Tibial artery (tissue), 4 donors: ENCODE results near the gene C1RL.

Experiments used
- DNase-seq, 2 donors: peaks; one replicate each; pipeline ENCODE4 v3.0.0-alpha.2; 2019
- H3K27ac ChIP-seq, 2 donors: fragments of 200-600 bp; sonication (generic) in 1 of 2; 1 replicate in 1 of 2; 2 replicates in 1 of 2; pipeline ENCODE4 v1.5.1; 2018 to 2019; ENCODE audit warnings: mild to moderate bottlenecking in 1 of 2
- H3K27me3 ChIP-seq, 2 donors: fragments of 200-600 bp; sonication (generic) in 1 of 2; one replicate each; pipeline versions ENCODE4 v1.5.1 to v1.6.0; 2016 to 2019
- H3K36me3 ChIP-seq, 3 donors: fragments of 200-600 bp; sonication (generic) in 2 of 3; one replicate each; pipeline ENCODE4 v1.5.1; 2016 to 2019; ENCODE audit warnings: mild to moderate bottlenecking in 2 of 3
- H3K4me1 ChIP-seq, 4 donors: fragments of 200-600 bp; sonication (generic) in 2 of 4; 1 replicate in 3 of 4; 2 replicates in 1 of 4; pipeline ENCODE4 v1.5.1; 2016 to 2019
- H3K4me3 ChIP-seq, 2 donors: fragments of 200-600 bp; sonication (generic) in 1 of 2; 1 replicate in 1 of 2; 2 replicates in 1 of 2; pipeline ENCODE4 v1.5.1; 2018 to 2019; ENCODE audit warnings: mild to moderate bottlenecking in 2 of 2
- H3K9me3 ChIP-seq, 3 donors: fragments of 200-600 bp; sonication (generic) in 1 of 3; one replicate each; pipeline ENCODE4 v1.5.1; 2016 to 2019
- intact Hi-C: fragments of 100-400 bp; cut with DNase I; formaldehyde crosslinking; loops from one replicate; pipeline ENCODE4 v1.15.0; 2023; ENCODE audit warnings: low total_unique reads
- TF ChIP-seq, protein P1 (sequence below), 2 experiments: fragments of 200-600 bp in 1 of 2; fragments of 450-650 bp in 1 of 2; IDR thresholded peaks; one replicate each; pipeline ENCODE4 v1.5.1; 2017 to 2019; ENCODE audit warnings: antibody characterized with exemption in 2 of 2, mild to moderate bottlenecking in 1 of 2, moderate library complexity in 1 of 2

C1RL gene

DNA sequence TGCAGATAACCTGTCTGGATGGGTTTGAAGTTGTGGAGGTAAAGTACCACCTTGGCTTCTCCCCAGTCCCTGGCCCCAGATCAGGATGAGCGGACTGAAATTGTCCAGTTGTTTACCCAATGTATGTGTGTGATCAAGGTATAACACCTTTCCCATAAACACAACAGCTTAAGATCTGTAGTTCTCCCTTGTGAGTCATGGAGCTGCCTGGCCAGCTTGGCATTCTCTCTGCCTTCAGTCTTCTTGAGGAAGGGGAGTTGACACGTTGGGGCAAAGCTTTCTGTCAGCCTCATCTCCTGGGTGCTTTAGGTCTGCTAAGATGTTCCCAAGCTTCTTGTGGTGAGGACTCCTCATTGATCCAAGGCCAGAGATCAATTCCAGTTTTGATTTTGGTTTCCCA lies 42.4 kb downstream of the C1RL start:
- intact Hi-C loops = no loop called here
- H3K27ac ChIP-seq = no peak overlapping the region
- H3K9me3 ChIP-seq = no peaks in the 10 kb centered on the region
- no peak overlapping the region for H3K4me3 ChIP-seq
- peaks cover 9 to 40% (median 39%) of the 10 kb centered on the region in 3 donors for H3K36me3 ChIP-seq
- no peaks in the 10 kb centered on the region for H3K27me3 ChIP-seq
- peaks cover 0 to 24% (median 1%) of the 10 kb centered on the region in 4 donors for H3K4me1 ChIP-seq
- TF ChIP-seq, protein P1, sequence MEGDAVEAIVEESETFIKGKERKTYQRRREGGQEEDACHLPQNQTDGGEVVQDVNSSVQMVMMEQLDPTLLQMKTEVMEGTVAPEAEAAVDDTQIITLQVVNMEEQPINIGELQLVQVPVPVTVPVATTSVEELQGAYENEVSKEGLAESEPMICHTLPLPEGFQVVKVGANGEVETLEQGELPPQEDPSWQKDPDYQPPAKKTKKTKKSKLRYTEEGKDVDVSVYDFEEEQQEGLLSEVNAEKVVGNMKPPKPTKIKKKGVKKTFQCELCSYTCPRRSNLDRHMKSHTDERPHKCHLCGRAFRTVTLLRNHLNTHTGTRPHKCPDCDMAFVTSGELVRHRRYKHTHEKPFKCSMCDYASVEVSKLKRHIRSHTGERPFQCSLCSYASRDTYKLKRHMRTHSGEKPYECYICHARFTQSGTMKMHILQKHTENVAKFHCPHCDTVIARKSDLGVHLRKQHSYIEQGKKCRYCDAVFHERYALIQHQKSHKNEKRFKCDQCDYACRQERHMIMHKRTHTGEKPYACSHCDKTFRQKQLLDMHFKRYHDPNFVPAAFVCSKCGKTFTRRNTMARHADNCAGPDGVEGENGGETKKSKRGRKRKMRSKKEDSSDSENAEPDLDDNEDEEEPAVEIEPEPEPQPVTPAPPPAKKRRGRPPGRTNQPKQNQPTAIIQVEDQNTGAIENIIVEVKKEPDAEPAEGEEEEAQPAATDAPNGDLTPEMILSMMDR (IDR thresholded peaks at IDR 0.05) = no peak
- no peak for DNase-seq

DNA sequence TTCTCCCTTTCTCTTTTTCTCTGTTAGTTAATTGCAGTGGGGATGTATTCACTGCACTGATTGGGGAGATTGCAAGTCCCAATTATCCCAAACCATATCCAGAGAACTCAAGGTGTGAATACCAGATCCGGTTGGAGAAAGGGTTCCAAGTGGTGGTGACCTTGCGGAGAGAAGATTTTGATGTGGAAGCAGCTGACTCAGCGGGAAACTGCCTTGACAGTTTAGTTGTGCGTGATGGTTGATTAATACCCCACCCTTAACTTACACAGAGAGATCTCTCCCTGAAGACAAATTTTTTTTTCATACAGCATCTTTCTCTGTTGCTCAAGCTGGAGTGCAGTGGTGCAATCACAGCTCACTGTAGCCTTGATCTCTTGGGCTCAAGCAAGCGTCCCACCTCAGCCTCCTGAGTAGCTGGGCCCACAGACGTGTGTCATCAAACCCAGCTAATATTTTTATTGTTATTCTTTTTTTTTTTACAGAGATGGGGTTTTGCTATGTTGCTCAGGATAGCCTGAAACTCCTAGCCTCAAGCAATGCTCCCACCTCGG lies 43.9 kb downstream of the C1RL start:
- Histone ChIP-seq H3K27me3 (no peaks in the 10 kb centered on the region), H3K27ac (no peak overlapping the region), H3K4me1 (peaks cover 0 to 35% (median 5%) of the 10 kb centered on the region in 4 donors), H3K4me3 (no peak overlapping the region), H3K36me3 (peaks cover 9 to 34% (median 31%) of the 10 kb centered on the region in 3 donors), H3K9me3 (no peaks in the 10 kb centered on the region)
- TF ChIP-seq, protein P1 (IDR thresholded peaks at IDR 0.05) = no peak
- DNase-seq = no peak
- intact Hi-C loops = no loop called here

DNA sequence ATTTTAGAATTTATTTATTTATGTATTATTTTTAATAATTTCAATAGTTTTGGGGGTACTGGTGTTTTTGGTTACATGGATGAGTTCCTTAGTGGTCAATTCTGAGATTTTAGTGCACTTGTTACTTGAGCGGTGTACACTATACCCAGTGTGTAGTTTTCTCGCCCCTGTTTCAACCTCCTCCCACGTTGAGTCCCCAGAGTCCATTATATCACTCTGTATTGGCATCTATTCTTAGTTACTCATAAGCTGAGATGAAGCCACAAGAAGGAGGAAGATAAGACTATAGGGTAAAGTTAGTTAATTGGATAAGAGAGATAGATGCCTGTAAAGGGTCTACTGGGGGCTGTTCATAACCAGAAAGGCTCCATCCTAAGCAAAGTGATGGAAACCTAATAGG lies 44.5 kb downstream of the C1RL start:
- H3K27ac ChIP-seq = no peak overlapping the region
- DNase-seq = no peak
- TF ChIP-seq, protein P1 (IDR thresholded peaks at IDR 0.05) = no peak
- H3K4me3 ChIP-seq = no peak overlapping the region
- peaks cover 9 to 27% (median 25%) of the 10 kb centered on the region in 3 donors for H3K36me3 ChIP-seq
- H3K27me3 ChIP-seq = no peaks in the 10 kb centered on the region
- intact Hi-C loops = loop anchor here (5.0 kb wide), 1 partner anchor 48 kb away; no protein-coding TSS in a partner anchor
- H3K9me3 ChIP-seq = no peaks in the 10 kb centered on the region
- peaks cover 0 to 42% (median 10%) of the 10 kb centered on the region in 4 donors for H3K4me1 ChIP-seq

DNA sequence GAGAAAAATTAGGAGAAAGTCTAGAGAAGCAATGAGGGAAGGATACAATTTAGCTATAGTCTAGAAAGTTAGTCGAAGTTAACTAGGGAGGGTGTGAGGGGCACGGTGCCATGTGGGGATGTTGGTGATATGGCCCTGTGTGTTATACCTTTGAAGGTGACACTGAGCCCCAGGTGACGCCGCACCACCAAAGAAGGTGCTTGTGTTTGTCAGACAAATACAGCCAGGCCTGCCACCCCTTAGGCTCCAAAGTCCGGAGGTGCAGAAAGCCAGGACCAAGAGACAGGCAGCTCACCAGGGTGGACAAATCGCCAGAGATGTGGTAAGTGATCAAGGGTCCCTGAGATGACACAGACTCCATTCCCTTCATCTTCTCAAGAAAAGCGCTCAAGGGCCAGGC lies 47.4 kb downstream of the C1RL start:
- TF ChIP-seq, protein P1 (IDR thresholded peaks at IDR 0.05) = no peak
- Histone ChIP-seq H3K27me3 (no peaks in the 10 kb centered on the region), H3K4me1 (peaks cover 0 to 35% (median 12%) of the 10 kb centered on the region in 4 donors), H3K4me3 (peak overlapping the region; percentile 43 to 52), H3K27ac (peak overlapping the region; percentile 77 to 85), H3K9me3 (no peaks in the 10 kb centered on the region), H3K36me3 (peaks cover 9 to 10% (median 9%) of the 10 kb centered on the region in 3 donors)
- DNase-seq = no peak
- intact Hi-C loops = loop anchor here (2.0 to 5.0 kb wide), 2 partner anchors 31 to 51 kb away; partner anchors contain the start of gene C1R

GRCh38 chr12:7061138-7061537 lies 47.9 kb downstream of the C1RL start:
- no peaks in the 10 kb centered on the region for H3K9me3 ChIP-seq
- H3K4me1 ChIP-seq = peaks cover 0 to 35% (median 12%) of the 10 kb centered on the region in 4 donors
- peak overlapping the region; percentile 77 to 85 for H3K27ac ChIP-seq
- intact Hi-C loops = loop anchor here (2.0 to 5.0 kb wide), 2 partner anchors 32 to 51 kb away; partner anchors contain the start of gene C1R
- no peak for DNase-seq
- TF ChIP-seq, protein P1 (IDR thresholded peaks at IDR 0.05) = no peak
- H3K4me3 ChIP-seq = peak overlapping the region; percentile 43 to 52
- no peaks in the 10 kb centered on the region for H3K27me3 ChIP-seq
- H3K36me3 ChIP-seq = peaks cover 4 to 9% (median 6%) of the 10 kb centered on the region in 3 donors
